Measurements from ENCODE around the gene SULT1C4. TPM values are rescaled to one million over a fixed set of nuclear protein-coding genes. Genes with fewer than 3 reads are reported as not detected.

SULT1C4 gene
- total RNA-seq, 4 donors from 2014 or later: 3.2 to 9.2 (median 7.5) TPM

- intact Hi-C loops (cut with DNase I): no loop called here
- H3K9me3 ChIP-seq: no peaks in the 10 kb centered on the region
- TF ChIP-seq POLR2A (IDR thresholded peaks at IDR 0.05) (no peak), CTCF (IDR thresholded peaks at IDR 0.05) (no peak)
- H3K27me3 ChIP-seq: no peaks in the 10 kb centered on the region
- 78 to 82% methylated on average over 1 of the region's 1 CpG for WGBS, 2 donors
- DNase-seq: no peak
- no peak overlapping the region for H3K4me3 ChIP-seq (replicated peaks in 1 of 3)
- H3K27ac ChIP-seq: no peak overlapping the region
- no peaks in the 10 kb centered on the region for H3K4me1 ChIP-seq
- H3K36me3 ChIP-seq: no peaks in the 10 kb centered on the region
Measured at GRCh38 chr2:108409768-108410167, 32.0 kb downstream of the SULT1C4 start.

- Histone ChIP-seq H3K27me3 (no peaks in the 10 kb centered on the region), H3K27ac (no peak overlapping the region), H3K36me3 (no peaks in the 10 kb centered on the region), H3K9me3 (no peaks in the 10 kb centered on the region), H3K4me1 (no peaks in the 10 kb centered on the region), H3K4me3 (replicated peaks in 1 of 3) (no peak overlapping the region)
- TF ChIP-seq POLR2A (IDR thresholded peaks at IDR 0.05) (no peak), CTCF (IDR thresholded peaks at IDR 0.05) (no peak)
- intact Hi-C loops (cut with DNase I): no loop called here
- WGBS, 2 donors: 16 to 57% methylated on average over 1 of the region's 1 CpG
- no peak for DNase-seq
Measured at GRCh38 chr2:108412995-108413710, 35.4 kb downstream of the SULT1C4 start.

- Histone ChIP-seq H3K27me3 (no peaks in the 10 kb centered on the region), H3K4me3 (replicated peaks in 1 of 3) (no peak overlapping the region), H3K27ac (no peak overlapping the region), H3K4me1 (no peaks in the 10 kb centered on the region), H3K9me3 (no peaks in the 10 kb centered on the region), H3K36me3 (no peaks in the 10 kb centered on the region)
- TF ChIP-seq CTCF (IDR thresholded peaks at IDR 0.05): no peak
- TF ChIP-seq POLR2A (IDR thresholded peaks at IDR 0.05): no peak
- intact Hi-C loops (cut with DNase I): no loop called here
- DNase-seq: no peak
- WGBS, 2 donors: 85 to 90% methylated on average over 1 of the region's 1 CpG
Measured at GRCh38 chr2:108413711-108414095, 35.9 kb downstream of the SULT1C4 start.

GRCh38 chr2:108414256-108414876, 36.6 kb downstream of the SULT1C4 start:
- DNase-seq: no peak
- intact Hi-C loops (cut with DNase I): no loop called here
- 92 to 95% methylated on average over 3 of the region's 3 CpGs for WGBS, 2 donors
- TF ChIP-seq CTCF (IDR thresholded peaks at IDR 0.05) (no peak), POLR2A (IDR thresholded peaks at IDR 0.05) (no peak)
- no peaks in the 10 kb centered on the region for H3K4me1 ChIP-seq
- no peak overlapping the region for H3K4me3 ChIP-seq (replicated peaks in 1 of 3)
- H3K9me3 ChIP-seq: no peaks in the 10 kb centered on the region
- H3K27ac ChIP-seq: no peak overlapping the region
- no peaks in the 10 kb centered on the region for H3K27me3 ChIP-seq
- no peaks in the 10 kb centered on the region for H3K36me3 ChIP-seq

- intact Hi-C loops (cut with DNase I): no loop called here
- H3K36me3 ChIP-seq: no peaks in the 10 kb centered on the region
- H3K27ac ChIP-seq: no peak overlapping the region
- H3K4me1 ChIP-seq: no peaks in the 10 kb centered on the region
- no peaks in the 10 kb centered on the region for H3K9me3 ChIP-seq
- H3K27me3 ChIP-seq: no peaks in the 10 kb centered on the region
- TF ChIP-seq CTCF (IDR thresholded peaks at IDR 0.05) (no peak), POLR2A (IDR thresholded peaks at IDR 0.05) (no peak)
- DNase-seq: no peak
- 94 to 97% methylated on average over 2 of the region's 2 CpGs for WGBS, 2 donors
- no peak overlapping the region for H3K4me3 ChIP-seq (replicated peaks in 1 of 3)
Measured at GRCh38 chr2:108414945-108415344, 37.2 kb downstream of the SULT1C4 start.

Measured in thyroid gland (tissue), 4 donors.